NOMO-1 (cell line): Measurements from ENCODE around the gene APMAP.
"Not testable (repeated sequence)": the region's sequence is repeated elsewhere in the genome, so short reads cannot be mapped to it uniquely, and the experiment has no call there.

Experiments used
- DNase-seq, 2 experiments: peaks; one replicate each; lab custom pipeline; 2025; ENCODE audit not compliant: unreplicated experiment in 2 of 2; lab: John Stamatoyannopoulos, UW

APMAP gene

DNA sequence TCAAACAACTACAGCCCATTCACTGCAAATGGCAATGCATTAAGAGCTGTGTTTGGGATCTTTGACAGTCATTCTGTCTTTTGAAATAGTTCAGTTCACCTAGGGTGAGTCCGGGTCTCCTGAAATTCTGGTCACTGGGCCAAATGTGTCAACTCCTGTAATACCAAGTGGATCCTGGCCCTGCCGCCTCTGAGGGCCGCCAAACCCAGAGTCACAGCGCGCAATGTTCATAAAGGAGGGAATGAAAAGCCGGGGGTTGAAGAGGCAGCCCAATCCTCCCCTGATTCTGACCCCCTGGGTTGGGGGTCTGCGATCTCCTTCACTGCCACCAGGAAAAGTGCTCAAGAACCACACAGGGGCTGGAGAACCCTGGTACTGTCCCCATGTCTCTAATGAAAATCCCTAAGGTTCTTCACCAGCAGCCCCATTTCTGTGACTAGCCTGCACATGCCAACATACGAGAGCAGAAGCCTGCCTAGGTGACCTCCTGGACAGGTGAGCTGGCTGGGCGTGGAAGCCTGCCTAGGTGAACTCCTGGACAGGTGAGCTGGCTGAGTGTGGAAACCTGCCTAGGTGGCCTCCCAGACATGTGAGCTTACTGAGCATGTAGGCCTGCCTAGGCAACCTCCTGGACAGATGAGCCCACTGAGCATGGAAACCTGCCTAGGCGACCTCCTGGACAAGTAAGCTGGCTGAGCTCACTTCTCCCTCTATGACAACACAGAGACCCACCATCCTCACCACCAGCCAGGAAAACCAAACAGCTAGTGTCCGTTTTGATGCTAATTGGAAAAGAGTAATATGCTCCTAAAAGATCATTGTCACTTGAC is 16.1 kb upstream of the APMAP start:
- no peak for DNase-seq

DNA sequence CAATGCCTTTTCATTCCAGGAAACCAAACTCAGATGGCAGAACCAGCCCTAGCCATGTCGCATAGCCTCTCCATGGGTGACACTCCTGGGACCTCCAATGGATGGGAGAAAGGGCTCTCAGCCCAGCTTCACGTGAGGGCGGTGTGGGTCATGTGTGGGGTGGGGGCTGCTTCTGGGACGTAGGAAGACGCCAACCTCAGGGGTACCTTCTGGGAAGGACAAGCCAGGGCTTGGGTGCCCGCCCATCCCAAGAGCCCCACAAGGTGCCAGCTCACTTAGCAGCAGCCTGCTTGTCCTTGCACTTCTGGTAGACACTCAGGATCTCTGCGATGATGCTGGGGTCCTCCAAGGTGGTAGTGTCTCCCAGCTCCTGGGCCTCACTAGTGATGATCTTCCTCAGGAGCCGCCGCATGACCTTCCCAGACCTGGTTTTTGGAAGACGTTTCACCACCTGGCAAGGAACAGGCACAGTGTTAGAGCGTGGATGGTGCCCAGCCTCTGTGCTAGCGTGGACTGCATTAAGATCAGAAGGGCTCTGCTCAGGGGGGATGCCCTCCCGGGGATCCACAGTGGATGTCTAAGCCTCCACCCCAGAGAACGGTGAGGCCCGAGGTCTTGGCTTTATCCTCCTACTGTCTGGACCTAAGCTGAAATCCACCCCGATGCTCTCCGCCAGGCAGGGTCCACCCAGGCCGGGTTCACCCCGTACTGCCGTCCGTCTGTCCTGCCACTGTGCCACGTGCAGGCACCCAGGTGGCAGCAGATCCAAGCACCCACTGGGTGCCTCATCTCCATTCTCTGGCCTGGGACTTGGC is 15.1 kb upstream of the APMAP start:
- no peak for DNase-seq

DNA sequence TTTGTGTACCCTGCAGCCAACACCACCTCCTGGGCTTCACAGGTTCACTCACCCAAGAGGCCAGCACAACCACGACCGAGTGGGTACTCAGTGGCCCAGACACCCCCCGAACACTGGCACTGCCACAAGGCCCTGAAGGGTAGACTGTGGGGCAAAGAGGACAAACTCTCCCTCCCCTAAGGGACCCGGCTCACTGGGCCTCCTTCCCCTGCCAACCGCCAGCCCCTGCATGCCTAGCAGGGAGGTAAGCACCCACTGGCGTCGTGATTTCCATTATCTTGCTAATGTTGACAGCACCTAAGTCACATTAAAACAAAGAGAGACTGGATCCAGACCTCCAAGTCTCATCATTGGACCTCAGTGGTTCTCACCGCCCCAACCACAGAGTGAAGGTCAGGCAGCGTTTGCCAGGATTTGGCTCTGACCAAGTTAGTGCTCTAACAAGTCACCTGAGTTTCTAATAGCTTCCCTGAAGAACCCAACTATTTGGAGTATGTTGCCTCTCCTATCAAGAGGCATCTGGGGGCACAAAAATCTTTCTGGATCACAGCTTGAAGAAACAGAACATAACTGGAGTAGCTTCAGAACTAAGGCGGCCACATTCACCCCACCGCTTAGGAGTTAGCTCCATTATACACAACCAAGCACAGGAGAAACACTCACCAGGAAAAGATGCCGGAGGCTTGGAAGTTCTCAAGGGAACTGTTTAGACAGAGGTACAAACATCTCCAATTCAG is 14.0 kb upstream of the APMAP start:
- DNase-seq, result no peak

DNA sequence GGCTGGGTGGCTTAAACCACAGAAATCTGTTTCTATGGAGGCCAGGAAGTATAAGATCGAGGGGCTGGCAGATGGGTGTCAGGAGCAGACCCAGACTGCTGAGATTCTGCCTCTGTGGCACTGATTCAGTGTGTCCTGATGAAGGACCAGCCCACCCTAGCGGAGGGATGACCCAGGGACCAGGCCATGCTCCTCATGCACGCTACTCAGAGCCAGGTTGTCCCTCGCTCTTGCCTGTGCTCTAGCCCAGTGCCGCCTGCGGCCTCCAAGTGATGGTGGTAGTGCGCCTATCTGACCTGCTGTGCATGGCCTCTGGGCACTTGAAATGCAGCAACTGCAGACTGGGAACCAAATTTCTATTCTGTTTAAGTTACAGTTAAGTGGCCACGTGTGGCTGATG is 13.1 kb upstream of the APMAP start:
- no peak for DNase-seq

DNA sequence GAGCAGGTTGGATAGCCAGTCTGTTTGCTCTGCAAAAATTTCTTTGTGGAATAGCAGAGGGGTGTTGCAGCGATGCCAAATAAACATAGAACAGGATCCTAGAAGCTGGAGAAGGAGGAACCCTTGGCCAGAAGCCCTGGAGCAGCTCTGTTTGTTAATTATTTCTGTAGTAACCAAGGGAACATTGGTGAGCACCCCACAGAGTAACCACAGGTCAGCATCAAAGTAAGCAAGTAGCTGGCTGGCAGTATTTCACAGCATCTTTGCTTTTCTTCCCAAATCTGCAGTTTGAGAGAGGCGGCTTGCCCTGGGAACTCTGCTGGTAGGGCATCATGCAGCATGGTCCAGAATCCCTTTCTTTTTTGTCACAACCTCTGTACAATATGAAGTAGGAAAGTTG is 12.7 kb upstream of the APMAP start:
- DNase-seq, result no peak

DNA sequence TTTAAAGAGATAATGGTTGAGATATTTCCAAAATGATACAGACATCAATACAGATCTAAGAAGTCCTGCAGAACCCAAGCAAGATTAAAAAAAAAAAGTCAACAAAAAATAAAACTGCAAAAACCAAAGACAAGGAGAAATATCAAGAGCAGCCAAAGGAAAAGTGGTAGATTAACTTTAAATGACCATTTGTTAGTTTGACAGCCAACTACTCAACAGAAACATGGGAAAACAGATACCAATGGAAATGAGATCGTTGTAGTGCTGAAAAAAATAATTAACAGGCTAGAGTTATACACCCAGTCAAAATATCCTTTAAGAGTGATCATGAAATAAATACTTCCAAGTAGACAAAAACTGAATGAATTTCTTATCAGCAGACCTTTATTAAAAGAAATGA is 10.5 kb upstream of the APMAP start:
- DNase-seq, result no peak

DNA sequence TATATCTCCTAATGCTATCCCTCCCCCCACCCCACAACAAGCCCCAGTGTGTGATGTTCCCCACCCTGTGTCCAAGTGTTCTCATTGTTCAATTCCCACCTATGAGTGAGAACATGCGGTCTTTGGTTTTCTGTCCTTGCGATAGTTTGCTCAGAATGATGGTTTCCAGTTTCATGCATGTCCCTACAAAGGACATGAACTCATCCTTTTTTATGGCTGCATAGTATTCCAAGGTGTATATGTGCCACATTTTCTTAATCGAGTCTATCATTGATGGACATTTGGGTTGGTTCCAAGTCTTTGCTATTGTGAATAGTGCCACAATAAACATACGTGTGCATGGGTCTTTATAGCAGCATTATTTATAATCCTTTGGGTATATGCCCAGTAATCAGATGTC is 8.8 kb upstream of the APMAP start:
- DNase-seq, result not testable (repeated sequence)

DNA sequence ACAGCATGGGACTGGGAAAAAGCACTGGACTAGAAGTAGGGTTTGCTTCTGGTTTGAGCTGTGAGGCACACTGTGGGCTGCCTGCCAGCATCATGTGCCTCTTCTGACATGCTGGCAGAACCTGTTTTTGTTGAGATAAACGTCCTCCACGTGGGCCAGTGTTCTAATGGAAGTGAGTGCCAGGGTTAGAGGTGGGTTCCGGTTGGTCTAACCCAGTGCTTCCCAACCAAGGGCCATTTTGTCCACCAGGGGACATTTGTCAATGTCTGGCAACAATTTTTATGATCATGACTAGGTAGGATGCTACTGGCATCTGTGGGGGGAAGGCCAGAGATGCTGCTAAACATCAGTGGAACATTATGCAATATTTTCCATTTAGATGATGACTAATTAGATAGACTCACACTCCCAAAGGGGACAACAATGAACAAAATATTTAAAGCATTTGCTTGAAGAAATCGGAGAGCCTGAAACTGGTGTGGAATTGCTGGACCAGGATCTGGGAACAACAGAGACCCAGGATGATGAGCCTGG is 7.8 kb upstream of the APMAP start:
- DNase-seq, result no peak

DNA sequence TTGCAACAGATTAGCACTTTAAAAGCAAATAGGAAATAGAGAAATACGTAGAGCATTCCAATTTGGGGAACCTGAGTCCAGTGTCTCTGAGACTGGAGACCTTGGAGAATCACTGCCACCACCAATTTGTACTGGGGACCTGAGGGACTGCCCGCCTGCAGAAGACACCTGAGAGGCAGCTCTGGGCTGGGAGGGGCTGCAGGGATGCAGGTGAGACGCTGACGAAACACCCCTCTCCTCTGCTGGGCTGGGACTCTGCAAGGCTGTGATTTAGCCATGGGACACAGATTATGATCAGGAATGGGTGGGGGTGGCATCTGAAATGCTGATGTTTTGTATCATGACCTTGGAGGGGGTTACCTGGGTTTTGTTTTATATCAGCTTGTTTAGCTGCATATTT is 7.0 kb upstream of the APMAP start:
- no peak for DNase-seq

DNA sequence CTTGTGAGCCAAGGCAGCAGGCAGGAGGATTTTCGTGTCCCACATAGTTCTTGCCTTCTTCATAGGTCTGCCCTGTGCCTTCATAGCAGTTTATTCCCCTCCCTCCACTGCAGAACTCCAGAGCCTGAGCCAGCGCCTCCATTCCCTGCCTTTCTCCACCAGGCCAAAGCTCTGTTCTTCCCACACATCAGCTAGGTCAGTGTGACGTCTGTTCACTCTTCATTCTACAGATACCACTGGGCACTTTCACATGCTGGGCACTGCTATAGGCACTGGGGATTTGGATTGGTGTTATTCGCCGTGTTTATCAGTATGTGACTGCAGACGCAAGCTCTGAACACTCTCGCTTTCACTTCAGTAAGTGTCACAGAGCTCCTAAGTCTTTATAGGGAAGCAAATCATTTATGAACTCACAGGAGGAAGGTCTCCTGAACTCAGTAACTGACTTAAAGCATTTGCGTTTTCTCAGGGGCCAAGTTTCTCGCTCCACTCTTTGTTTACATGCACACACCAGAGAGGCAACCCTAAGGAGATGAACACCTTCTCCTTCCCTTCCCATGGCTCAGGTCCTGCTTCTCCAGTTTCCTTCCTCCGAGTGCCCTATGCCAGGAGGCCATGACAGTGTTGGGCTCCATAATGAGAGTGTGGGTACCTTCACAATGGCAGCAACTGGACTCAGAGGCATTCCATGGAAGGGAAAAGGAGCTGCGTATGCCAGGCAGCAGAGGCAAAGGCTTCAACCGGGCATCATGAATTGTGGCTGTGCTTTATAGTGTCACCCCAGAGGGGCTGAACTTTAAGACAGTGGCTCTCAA is 6.3 kb upstream of the APMAP start:
- peak in 1 of 2 experiments; percentile 41 for DNase-seq

DNA sequence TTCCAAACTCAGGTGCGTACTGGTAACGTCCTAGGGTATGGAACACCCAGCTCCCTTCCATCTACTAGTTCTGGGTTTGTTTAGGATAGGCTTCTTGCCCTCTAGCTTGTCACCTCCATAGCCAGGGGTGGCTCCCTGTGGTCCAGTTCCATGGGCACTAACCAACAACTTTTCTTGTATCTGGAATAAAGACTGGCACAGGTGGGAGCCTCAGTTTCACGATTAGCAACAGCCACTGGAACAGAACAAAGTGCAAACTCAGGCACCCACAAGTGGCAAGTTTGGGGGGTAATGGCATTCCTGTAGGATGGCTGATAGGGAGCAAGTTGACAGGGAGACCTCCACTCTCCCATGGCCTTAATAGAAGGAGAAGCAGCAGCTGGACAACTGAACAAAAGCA is 5.6 kb upstream of the APMAP start:
- no peak for DNase-seq

DNA sequence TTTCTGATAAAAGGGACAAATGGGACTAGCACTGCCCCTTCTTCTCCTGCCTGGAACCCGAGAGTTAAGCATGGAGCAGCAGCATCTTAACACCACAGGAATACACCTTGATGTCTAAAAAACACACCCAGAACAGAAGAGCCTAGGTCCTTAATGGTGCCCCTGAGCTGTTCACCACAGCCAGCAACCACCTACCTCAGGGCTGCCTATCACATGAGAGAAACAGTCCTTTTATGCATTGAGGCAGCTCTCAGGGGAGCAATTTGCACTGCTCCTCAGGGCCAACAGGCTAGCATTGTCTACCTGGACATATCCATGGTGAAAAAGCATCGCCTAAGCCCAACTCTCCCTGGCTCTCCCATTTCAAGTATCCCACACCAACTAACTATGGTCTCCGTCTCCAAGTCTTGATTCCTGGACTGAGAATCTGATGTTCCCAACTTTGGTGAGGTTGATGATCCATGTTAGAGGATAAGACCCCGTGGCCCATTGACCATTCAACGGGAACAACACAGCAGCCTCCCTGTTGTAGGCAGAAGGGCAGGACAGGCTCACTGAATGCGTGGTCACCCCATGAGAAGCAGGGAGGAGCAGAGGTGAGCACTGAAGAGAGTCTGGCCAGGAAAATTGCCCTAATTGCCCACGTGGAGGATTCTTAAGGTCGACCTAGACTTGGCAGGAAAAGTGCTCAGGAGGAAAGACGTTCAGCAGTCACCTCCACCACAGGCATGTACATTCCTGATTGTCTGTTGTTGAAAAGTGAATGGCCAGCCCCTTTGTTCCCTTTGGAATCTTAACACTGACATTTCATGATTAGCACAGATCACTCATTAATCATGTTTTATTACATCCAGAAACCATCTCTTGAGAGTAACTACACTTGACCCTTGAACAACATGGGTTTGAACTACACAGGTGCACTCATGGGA is 4.2 kb upstream of the APMAP start:
- no peak for DNase-seq

DNA sequence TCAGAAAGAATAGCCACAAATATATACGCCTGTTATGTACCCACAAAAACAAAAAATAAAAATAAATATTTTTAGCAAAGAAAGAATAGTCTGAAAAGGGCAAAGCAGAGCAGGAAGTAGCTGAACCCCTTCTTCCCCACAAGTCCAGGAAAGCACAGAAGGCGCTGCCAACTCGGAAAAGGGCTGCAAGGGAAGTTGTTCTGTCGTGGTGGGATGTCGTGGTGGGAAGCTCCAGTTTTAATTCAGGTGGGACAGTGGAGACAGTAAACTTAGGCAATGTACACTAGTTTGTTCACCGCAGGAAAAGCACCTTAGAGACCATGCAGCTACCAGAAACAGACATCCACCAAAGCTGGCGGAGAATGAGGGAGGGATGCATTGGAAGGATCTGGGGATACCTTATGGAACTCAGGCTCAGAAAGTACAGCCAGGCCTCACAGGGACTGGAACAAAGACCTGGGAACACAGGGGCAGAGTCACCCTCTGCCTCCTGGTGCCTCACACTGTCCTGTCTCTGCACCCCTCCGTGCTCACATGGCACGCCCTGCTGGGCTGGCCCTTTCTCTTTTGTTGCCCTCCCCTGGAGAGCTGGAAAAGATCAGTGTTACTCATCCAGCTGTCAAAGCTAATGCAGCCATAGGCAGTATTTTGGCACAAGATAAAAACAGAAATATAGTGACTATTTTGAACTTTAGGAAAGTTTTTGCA is 3.3 kb upstream of the APMAP start:
- DNase-seq, result no peak

DNA sequence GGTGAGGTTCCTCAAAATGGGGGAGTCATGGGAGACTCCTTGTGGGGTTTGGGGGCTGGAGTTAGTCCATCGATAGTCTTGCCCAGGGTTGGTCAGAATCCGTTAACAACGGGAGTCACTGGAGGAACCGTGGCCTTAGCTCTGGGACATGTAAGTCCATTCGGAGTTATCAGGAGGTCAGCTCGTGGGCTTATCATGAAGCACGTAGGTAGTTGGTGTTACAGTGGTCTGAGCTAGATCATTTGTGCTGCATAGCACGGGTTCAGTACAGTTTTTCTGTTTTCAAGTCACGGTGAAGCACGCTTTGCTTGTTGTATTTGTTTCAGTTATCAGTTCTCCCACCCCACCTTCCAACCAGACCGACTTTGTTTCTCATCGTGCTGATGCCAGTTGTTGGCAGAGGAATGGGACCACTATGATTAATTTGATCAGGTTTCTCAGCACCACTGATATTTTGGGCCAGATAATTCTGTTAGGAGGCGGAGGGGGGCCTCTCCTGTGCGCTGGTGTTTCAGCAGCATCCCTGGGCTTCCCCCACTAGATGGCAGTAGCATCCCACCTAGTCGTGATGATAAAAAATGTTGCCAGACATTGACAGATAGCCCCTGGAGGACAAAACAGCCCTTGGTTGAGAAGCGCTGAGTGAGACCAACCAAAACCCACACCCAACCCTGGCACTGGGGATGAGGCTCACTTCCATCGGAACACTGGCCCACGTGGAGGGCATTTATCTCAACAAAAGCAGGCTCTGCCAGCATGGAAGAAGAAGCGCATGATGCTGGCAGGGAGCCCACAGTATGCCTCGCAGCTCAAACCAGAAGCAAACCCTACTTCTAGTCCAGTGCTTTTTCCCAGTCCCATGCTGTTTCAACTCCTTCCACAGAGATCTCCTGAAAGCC is 2.2 kb upstream of the APMAP start:
- peak; percentile 35 to 62 for DNase-seq

DNA sequence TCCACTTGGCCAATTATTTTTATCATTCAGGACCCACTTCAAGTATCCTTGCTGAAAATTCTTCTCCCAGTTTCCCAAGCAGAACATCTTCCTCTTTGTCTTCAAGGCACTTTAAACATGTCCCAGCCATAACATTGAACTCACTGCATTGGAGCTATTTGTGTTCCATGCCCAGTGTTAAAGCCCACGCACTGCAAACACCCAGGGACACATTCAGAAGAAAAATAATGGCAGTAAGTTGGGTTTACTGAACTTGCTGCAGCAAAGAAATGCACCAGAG is 1.6 kb upstream of the APMAP start:
- DNase-seq, result no peak

DNA sequence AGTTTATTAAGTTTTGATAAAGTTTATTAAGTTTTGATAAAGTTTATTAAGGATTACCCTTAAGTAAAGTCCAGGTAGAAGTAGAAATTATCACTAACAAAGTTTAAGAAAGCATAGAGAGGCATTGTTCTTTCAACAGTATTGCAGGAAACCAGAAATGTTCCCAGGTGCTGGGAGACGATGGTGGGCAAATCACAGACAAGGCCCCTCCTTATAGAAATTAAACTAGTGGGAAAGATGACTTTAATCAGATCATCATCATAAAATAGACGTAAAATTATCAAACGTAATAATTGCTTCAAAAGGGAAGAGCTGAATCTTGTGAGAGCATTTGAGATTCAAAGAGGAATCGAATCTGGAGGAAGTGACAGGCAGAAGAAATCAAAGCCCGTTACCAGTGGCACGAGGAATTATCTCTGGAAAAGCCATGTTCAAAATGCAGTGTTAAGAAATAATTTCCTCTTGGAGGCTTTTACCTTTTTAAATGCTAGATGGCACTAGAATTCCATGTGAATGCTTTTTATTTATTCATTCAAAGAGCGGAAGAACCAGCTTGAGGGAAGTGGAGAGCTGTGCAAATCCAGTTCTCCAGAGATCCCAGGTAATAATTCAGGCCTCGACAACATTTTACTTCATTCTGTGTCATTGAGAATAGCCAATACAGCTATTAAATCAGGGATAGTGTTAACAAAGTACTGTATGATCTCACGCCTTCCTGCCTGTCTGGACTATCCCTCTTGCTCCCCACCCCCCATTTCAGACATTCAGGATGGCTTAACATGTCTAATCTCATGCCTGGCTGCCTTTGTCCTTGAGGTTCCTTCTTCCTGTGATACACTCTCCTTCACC is 1.0 kb upstream of the APMAP start:
- DNase-seq, result peak in 1 of 2 experiments; percentile 9

DNA sequence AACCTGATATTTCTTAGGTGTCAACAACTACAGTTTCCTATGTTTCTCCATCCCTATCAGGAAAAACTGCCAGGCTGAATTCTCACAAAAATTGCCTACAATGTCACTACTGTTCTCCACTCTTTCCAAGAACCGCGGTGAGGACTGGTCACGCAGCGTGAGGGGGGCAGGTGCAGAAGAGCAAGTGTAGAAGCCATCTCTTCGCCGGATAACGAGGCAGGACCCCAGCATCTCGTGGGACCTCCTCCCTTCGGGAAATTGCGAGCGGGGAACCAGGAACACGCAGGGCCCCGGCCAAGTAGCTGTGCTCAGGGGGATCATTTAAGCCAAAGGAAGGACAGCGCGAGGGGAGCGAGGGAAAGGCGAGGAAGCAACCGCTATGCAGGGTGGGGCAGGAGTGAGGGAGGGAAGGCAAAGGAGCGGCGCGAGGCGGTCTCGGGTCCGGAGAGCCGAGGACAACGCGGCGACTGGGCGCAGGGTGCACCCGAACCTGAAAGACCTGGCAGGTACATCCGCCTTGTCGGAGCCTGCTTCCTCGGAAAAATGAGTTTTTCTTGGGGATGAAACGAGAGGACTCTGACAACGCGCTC is 559 bp downstream of the APMAP start:
- no peak for DNase-seq
